CD4-positive, alpha-beta T cell treated with Interleukin-17A for 4 hours (primary cell): ENCODE results near the gene CDC42.
A peak's percentile ranks its signal among the peaks of the same experiment; 100 is the strongest.

Source experiments
- DNase-seq: peaks from one replicate; pipeline ENCODE4 v3.0.0-alpha.2; 2020; ENCODE audit warnings: mixed read lengths

Gene CDC42

GRCh38 chr1:22038036-22038435 lies 14.5 kb upstream of the CDC42 start:
- no peak for DNase-seq

GRCh38 chr1:22039594-22040285 lies 12.8 kb upstream of the CDC42 start:
- DNase-seq, result peak; percentile 91

GRCh38 chr1:22040286-22040623 lies 12.3 kb upstream of the CDC42 start:
- DNase-seq, result no peak

- DNase-seq, result no peak
These were observed 11.0 kb upstream of the CDC42 start for GRCh38 chr1:22041505-22041904.

- DNase-seq, result no peak
These were observed 9.2 kb upstream of the CDC42 start for GRCh38 chr1:22043198-22043769.

- DNase-seq, result no peak
These were observed 7.7 kb upstream of the CDC42 start for GRCh38 chr1:22044690-22045420.

GRCh38 chr1:22045604-22046228 lies 6.8 kb upstream of the CDC42 start:
- DNase-seq, result no peak

GRCh38 chr1:22048351-22049192 lies 3.9 kb upstream of the CDC42 start:
- peak; percentile 34 for DNase-seq

- no peak for DNase-seq
These were observed 2.2 kb upstream of the CDC42 start for GRCh38 chr1:22050330-22050729.

- no peak for DNase-seq
These were observed 848 bp upstream of the CDC42 start for GRCh38 chr1:22051607-22052114.

- DNase-seq, result peak; percentile 61
These were observed 730 bp downstream of the CDC42 start for GRCh38 chr1:22053017-22053860.

GRCh38 chr1:22053861-22054770 lies 1.6 kb downstream of the CDC42 start:
- no peak for DNase-seq

GRCh38 chr1:22055463-22055862 lies 3.0 kb downstream of the CDC42 start:
- DNase-seq, result no peak

GRCh38 chr1:22056043-22056442 lies 3.5 kb downstream of the CDC42 start:
- no peak for DNase-seq

- peak; percentile 23 for DNase-seq
These were observed 4.4 kb downstream of the CDC42 start for GRCh38 chr1:22056936-22057335.

- no peak for DNase-seq
These were observed 5.4 kb downstream of the CDC42 start for GRCh38 chr1:22057861-22058260.

- DNase-seq, result no peak
These were observed 12.4 kb downstream of the CDC42 start for GRCh38 chr1:22064751-22065402.

- DNase-seq, result no peak
These were observed 19.0 kb downstream of the CDC42 start for GRCh38 chr1:22071511-22071910.

GRCh38 chr1:22074803-22075202 lies 22.3 kb downstream of the CDC42 start:
- no peak for DNase-seq

GRCh38 chr1:22075718-22076117 lies 23.2 kb downstream of the CDC42 start:
- no peak for DNase-seq
